C4-2B (cell line): ENCODE measurements around the gene MAGI2.

ENCODE experiments used
- ZFX ChIP-seq: fragments of 450-650 bp; IDR thresholded peaks from 2 replicates; pipeline ENCODE4 v1.6.1; 2017
- TF ChIP-seq, protein P1 (sequence below): fragments of 450-650 bp; conservative IDR thresholded peaks from 2 replicates; pipeline ENCODE4 v1.5.1; 2017; ENCODE audit warnings: mild to moderate bottlenecking

DNA sequence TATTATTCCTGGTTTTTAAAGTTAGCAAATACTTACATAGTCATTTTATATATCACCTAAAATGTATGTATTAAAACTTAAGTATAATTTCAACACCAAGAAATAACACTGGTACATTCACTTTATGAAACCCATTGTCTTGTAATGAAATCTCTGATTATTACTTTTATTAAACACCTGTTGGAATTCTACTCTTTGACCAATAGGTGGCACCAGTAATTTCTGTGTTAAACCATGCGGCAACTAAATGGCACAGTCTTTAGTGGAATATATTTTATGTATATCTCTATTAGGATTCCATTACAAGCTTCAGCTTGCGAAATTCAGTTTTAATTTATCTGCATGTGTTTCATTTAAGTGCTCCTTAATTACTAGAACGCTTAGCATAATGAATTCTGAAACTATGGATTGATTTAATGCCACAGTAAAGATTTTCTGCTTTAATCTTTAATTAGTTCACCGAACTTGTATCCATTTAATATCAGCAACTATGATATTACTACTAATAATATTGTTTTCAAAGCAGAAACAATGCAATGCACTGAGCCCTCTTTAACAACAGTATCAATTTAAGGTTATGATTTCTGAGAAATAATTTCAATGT, 181.3 kb downstream of the MAGI2 start:
- TF ChIP-seq, protein P1, sequence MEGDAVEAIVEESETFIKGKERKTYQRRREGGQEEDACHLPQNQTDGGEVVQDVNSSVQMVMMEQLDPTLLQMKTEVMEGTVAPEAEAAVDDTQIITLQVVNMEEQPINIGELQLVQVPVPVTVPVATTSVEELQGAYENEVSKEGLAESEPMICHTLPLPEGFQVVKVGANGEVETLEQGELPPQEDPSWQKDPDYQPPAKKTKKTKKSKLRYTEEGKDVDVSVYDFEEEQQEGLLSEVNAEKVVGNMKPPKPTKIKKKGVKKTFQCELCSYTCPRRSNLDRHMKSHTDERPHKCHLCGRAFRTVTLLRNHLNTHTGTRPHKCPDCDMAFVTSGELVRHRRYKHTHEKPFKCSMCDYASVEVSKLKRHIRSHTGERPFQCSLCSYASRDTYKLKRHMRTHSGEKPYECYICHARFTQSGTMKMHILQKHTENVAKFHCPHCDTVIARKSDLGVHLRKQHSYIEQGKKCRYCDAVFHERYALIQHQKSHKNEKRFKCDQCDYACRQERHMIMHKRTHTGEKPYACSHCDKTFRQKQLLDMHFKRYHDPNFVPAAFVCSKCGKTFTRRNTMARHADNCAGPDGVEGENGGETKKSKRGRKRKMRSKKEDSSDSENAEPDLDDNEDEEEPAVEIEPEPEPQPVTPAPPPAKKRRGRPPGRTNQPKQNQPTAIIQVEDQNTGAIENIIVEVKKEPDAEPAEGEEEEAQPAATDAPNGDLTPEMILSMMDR = peak; percentile 90
- TF ChIP-seq ZFX = no peak
